GM18520 (cell line): ENCODE results near the gene LGALS4.
"Not testable (repeated sequence)": the region's sequence is repeated elsewhere in the genome, so short reads cannot be mapped to it uniquely, and the experiment has no call there.

Experiments used
- ATAC-seq: cut with Tn5 transposase; IDR thresholded peaks from one replicate; pipeline ENCODE4 v1.9.1; 2021; ENCODE audit not compliant: unreplicated experiment

The LGALS4 gene

DNA sequence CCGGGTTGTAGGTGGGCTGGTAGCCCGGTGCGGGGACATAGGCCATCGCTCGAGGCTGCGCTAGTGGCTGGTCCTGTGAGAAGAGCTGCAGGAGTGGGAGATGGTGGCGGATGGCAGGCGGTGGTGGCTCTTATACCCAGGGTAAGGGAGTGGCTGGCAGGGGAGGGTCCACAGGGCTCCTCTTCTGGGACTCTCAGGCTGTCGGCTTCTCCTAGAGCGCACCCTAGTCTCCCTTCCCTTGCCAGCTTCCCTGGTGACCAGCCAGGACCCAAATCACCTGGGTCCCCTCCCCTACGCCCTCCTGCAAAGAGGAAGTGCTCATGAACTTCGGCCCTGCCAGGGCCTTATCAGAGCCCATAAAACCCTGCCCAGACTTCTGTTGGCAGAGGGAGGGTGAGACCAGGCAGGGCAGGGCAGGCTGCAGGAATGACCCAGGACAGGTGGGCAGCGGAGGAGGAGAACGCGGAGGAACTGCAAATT, at the start of gene LGALS4:
Gene LGALS4 (minus strand): TSS at position 105 of the 480 bp plus-strand sequence. CDS start 59 bp downstream, at position 46.
- ATAC-seq: no peak

DNA sequence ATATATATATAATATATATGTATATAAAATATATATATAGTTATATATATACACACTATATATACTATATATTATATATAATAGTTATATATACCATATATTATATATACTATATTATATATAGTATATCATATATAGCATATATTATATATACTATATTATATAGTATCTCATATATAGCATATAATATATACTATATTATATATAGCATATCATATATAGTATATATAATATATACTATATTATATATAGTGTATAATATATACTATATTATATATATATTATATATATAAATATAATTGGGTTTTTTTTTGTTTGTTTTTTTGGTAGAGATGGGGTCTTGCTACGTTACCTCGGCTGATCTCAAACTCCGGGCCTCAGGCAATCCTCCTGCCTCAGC, 48.6 kb upstream of the LGALS4 start:
- no peak for ATAC-seq

GRCh38 chr19:38859631-38860204, 47.0 kb upstream of the LGALS4 start:
- ATAC-seq: not testable (repeated sequence)

DNA sequence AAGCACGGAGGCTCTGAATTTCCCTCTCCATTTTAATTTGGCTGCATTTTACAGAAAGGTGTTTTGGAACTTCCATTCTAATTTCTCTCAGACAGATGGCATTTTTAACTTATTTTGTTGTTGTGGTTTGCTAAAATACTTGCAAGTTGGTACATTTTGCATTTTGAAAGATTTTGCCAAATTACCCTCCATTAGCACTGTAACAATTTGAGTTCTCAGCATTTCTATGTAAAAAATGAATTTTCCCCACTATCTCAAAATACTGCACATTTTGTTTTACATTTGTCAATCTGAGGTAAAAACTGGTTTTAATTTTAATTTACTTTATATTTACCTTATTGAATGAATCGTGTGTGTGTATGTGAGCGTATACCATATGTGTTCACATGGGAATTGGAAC, 44.1 kb upstream of the LGALS4 start:
- ATAC-seq: no peak

DNA sequence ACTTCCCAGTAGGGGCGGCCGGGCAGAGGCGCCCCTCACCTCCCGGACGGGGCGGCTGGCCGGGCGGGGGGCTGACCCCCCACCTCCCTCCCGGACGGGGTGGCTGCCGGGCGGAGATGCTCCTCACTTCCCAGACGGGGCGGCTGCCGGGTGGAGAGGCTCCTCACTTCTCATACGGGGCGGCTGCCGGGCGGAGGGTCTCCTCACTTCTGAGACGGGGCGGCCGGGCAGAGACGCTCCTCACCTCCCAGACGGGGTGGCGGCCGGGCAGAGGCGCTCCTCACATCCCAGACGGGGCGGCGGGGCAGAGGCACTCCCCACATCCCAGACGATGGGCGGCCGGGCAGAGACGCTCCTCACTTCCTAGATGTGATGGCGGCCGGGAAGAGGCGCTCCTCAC, 43.0 kb upstream of the LGALS4 start:
- ATAC-seq: not testable (repeated sequence)

- ATAC-seq: not testable (repeated sequence)
These were observed 42.2 kb upstream of the LGALS4 start for GRCh38 chr19:38854961-38855360.

GRCh38 chr19:38853214-38853613, 40.5 kb upstream of the LGALS4 start:
- no peak for ATAC-seq

- no peak for ATAC-seq
These were observed 39.7 kb upstream of the LGALS4 start for GRCh38 chr19:38852231-38853044.

DNA sequence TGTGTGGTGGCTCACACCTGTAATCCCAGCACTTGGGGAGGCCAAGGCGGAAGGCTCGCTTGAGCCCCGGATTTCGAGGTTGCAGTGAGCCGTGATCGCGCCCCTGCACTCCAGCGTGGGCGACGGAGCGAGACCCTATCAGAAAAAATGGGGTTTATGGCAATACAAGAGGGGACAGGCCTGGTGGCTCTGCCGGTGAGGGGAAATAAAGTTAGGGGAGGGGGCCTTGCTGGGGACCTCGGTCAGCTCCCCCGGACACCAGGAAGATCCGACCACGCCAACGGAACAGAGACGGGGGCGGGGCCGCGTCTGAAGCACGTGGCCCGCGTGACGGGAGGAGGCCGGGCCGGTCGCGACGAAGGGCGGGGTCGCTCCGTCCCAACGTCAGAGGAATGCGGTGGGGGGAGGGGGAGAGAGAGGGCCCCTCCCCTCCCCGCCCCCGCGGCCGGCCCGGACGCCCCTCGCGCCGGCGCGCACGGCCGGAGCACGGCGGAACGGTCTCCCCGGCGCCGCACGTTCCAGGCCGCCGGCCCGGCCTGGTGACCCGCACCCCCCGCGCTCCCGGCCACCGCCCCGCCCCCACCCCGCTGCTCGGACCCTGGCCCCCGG, 39.0 kb upstream of the LGALS4 start:
- ATAC-seq: peak; percentile 21

GRCh38 chr19:38850976-38851621, 38.4 kb upstream of the LGALS4 start:
- no peak for ATAC-seq

- peak; percentile 63 for ATAC-seq
These were observed 37.8 kb upstream of the LGALS4 start for GRCh38 chr19:38850436-38850975.

GRCh38 chr19:38849860-38850435, 37.2 kb upstream of the LGALS4 start, which contains the start of gene HNRNPL:
Gene HNRNPL, minus strand, starts transcription at chr19:38849986. Its CDS starts 20 bp downstream, at chr19:38849966.
- peak; percentile 37 for ATAC-seq

GRCh38 chr19:38849147-38849859, 36.6 kb upstream of the LGALS4 start:
- ATAC-seq: no peak

DNA sequence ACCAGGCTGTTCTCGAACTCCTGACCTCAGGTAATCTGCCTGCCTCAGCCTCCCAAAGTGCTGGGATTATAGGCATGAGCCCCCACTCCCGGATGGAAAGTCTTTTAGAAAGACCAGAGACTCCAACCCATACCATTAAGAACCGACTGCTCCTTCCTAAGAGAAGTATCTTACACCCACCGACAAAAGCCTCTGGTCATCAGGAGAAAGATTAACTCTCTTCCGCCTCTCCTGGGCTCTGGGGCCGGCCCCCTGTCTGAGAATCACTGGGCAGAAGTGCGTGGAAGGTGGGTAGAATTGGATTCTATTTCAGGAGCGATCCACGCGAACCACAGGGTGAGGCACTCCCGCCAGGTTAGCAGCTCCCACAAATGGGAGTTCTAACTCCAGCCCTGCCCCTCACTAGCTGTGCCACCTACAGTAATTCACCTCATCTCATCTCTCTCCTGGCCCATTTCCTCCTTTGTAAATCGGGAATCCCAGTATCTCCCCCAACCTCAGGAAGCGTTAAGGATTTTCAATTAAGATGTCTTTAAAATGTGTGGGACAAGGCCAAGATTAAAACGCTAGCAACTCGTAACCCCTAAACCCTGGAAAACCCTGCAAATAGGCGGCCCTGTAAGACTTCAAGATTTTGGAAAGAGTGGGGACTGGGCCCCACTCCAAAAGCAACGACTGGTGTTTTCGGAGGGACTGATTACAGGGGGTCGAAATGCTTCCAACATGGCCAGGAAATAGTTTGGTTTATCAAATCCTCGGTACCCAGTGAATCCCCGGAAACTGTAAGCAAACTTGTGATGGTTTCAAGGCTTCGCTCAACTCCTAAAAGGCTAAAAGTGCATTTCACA, 35.8 kb upstream of the LGALS4 start:
- no peak for ATAC-seq

- ATAC-seq: no peak
These were observed 33.4 kb upstream of the LGALS4 start for GRCh38 chr19:38846097-38846496.

DNA sequence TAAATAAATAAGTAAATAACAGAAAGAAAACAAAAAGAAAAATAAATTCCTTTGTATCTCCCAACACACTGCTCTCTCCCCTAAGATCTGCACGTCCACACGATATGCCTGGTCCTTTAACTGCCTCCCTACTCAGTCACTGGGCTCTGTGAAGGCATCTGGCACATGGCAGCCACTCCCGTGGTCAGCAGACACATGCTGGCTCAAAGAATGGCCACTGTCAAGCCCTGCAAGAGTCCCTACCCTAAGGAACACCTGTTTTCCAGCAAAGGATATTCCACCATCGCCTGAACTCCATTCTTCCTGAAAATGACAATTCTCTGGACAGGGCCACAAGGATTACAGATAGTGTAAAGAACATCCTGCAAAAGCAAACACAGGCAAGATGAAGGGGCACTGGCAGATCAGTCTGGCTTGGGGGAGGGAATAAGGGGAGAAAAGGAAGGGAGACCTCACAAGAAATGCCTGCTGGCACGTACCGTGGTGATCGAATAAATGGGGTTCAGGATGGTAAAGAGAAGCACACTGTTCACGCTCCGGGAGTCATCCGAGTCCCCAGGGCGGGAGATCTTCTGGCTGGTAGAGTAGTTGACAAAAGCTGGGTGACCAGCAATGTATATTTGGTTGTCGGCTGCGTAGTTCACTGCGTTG, 32.8 kb upstream of the LGALS4 start:
- no peak for ATAC-seq

- no peak for ATAC-seq
These were observed 31.4 kb upstream of the LGALS4 start for GRCh38 chr19:38844093-38844686.

GRCh38 chr19:38843175-38843758, 30.5 kb upstream of the LGALS4 start:
- ATAC-seq: no peak
